IMR-90 (cell line): ENCODE results near the gene AUTS2. TPM values are rescaled to one million over a fixed set of nuclear protein-coding genes. Genes with fewer than 3 reads are reported as not detected.

Experiments used
- ATAC-seq: fragments of 200-7000 bp; cut with Tn5 transposase; 2 replicates; pipeline ENCODE4 v1.9.1; 2020; ENCODE audit warnings: low read depth, mild to moderate bottlenecking, moderate library complexity
- BruUV-seq: library from RNA; stranded (reverse); fragments of 400-500 nt; replicated peaks from 2 replicates; lab custom pipeline; 2021; lab: Mats Ljungman, UMichigan
- CTCF ChIA-PET: fragments of 300-600 bp; formaldehyde crosslinking; extraction: SDS; loops from one replicate; lab custom pipeline; 2021; ENCODE audit warnings: antibody characterized with exemption; lab: Yijun Ruan, JAX
- POLR2A ChIA-PET: fragments of 300-600 bp; sonication (Branson Sonifier 250); formaldehyde crosslinking; loops from one replicate; lab custom pipeline; 2022; ENCODE audit warnings: antibody characterized with exemption; ENCODE audit not compliant: unreplicated experiment; lab: Charles Lee
- DNase-seq: peaks from one replicate; pipeline ENCODE4 v3.0.0; 2013
- H2AFZ ChIP-seq: replicated peaks from 2 replicates; pipeline ENCODE3; 2013; ENCODE audit warnings: low read length, mild to moderate bottlenecking; ENCODE audit not compliant: poor library complexity
- H2AK5ac ChIP-seq: 2 replicates; pipeline ENCODE4 v1.6.1; 2013; ENCODE audit warnings: low read depth, low read length, inconsistent platforms
- H2AK9ac ChIP-seq: replicated peaks from 2 replicates; pipeline ENCODE3; 2013; ENCODE audit warnings: mild to moderate bottlenecking, low read depth, low read length, moderate library complexity; ENCODE audit not compliant: poor library complexity
- H2BK120ac ChIP-seq: 2 replicates; pipeline ENCODE4 v1.6.1; 2013; ENCODE audit warnings: low read depth, low read length, inconsistent platforms
- H2BK15ac ChIP-seq: 3 replicates; pipeline ENCODE4 v1.6.1; 2013; ENCODE audit warnings: low read depth, low read length, inconsistent platforms
- H2BK20ac ChIP-seq: 2 replicates; pipeline ENCODE4 v1.6.1; 2013; ENCODE audit warnings: low read depth, mild to moderate bottlenecking, inconsistent platforms, low read length, moderate library complexity
- H2BK5ac ChIP-seq: 2 replicates; pipeline ENCODE4 v1.6.1; 2013; ENCODE audit warnings: mild to moderate bottlenecking, low read depth, low read length, inconsistent platforms; ENCODE audit not compliant: poor library complexity, severe bottlenecking
- H3K14ac ChIP-seq: replicated peaks from 2 replicates; pipeline ENCODE4 v1.6.1; 2013; ENCODE audit warnings: low read depth, low read length, inconsistent platforms
- H3K18ac ChIP-seq: 2 replicates; pipeline ENCODE4 v1.6.1; 2013; ENCODE audit warnings: low read depth, low read length, control low read depth
- H3K23ac ChIP-seq: 2 replicates; pipeline ENCODE4 v1.6.1; 2013; ENCODE audit warnings: low read depth, low read length, inconsistent platforms
- H3K27ac ChIP-seq: 2 replicates; pipeline ENCODE4 v1.5.1; 2013; ENCODE audit warnings: mild to moderate bottlenecking, control low read depth, low read length; ENCODE audit not compliant: insufficient read depth
- H3K27me3 ChIP-seq: 2 replicates; pipeline ENCODE4 v1.6.1; 2013; ENCODE audit warnings: low read length; ENCODE audit not compliant: control insufficient read depth, insufficient read depth
- H3K36me3 ChIP-seq: 2 replicates; pipeline ENCODE4 v1.6.1; 2013; ENCODE audit warnings: low read length, mixed read lengths; ENCODE audit not compliant: control insufficient read depth, insufficient read depth
- H3K4ac ChIP-seq: 2 replicates; pipeline ENCODE4 v1.6.1; 2013; ENCODE audit warnings: low read depth, low read length, inconsistent platforms
- H3K4me1 ChIP-seq: 2 replicates; pipeline ENCODE4 v1.6.1; 2013; ENCODE audit warnings: low read length, mixed read lengths; ENCODE audit not compliant: control insufficient read depth, insufficient read depth
- H3K4me2 ChIP-seq: 2 replicates; pipeline ENCODE4 v1.6.1; 2013; ENCODE audit warnings: low read depth, mild to moderate bottlenecking, control low read depth, low read length, moderate library complexity
- H3K4me3 ChIP-seq: 2 replicates; pipeline ENCODE4 v1.5.1; 2013; ENCODE audit warnings: low read depth, mild to moderate bottlenecking, control low read depth, low read length, moderate library complexity; ENCODE audit not compliant: insufficient read depth
- H3K56ac ChIP-seq: 2 replicates; pipeline ENCODE4 v1.6.1; 2013; ENCODE audit warnings: low read length, inconsistent platforms; ENCODE audit not compliant: insufficient read depth; ENCODE audit errors: extremely low read depth
- H3K79me1 ChIP-seq, 2 experiments: 2 replicates each; pipeline ENCODE4 v1.6.1; 2013; ENCODE audit warnings: low read length in 2 of 2, inconsistent platforms in 1 of 2, low read depth in 1 of 2
- H3K9ac ChIP-seq: 2 replicates; pipeline ENCODE4 v1.6.1; 2013; ENCODE audit warnings: low read depth, low read length, control low read depth
- H3K9me1 ChIP-seq: 2 replicates; pipeline ENCODE4 v1.6.1; 2013; ENCODE audit warnings: low read length, inconsistent platforms; ENCODE audit not compliant: insufficient read depth
- H3K9me3 ChIP-seq: 2 replicates; pipeline ENCODE4 v1.6.1; 2013; ENCODE audit warnings: low read length; ENCODE audit not compliant: control insufficient read depth, insufficient read depth
- H4K20me1 ChIP-seq: 2 replicates; pipeline ENCODE4 v1.6.1; 2013; ENCODE audit warnings: low read length, inconsistent platforms; ENCODE audit not compliant: insufficient read depth
- H4K5ac ChIP-seq: 2 replicates; pipeline ENCODE4 v1.6.1; 2013; ENCODE audit warnings: mild to moderate bottlenecking, low read depth, low read length, control low read depth
- H4K8ac ChIP-seq, 2 experiments: 2 replicates each; pipeline ENCODE4 v1.6.1; 2013; ENCODE audit warnings: low read depth in 2 of 2, low read length in 2 of 2, control low read depth in 1 of 2, inconsistent platforms in 1 of 2
- H4K91ac ChIP-seq: 2 replicates; pipeline ENCODE4 v1.6.1; 2013; ENCODE audit warnings: low read depth, low read length, inconsistent platforms; ENCODE audit not compliant: insufficient read depth
- BHLHE40 ChIP-seq: fragments of 150-350 bp; IDR thresholded peaks from 2 replicates; pipeline ENCODE4 v1.6.1; 2016; ENCODE audit warnings: mild to moderate bottlenecking, low read depth, low read length
- CEBPB ChIP-seq: IDR thresholded peaks from 2 replicates; pipeline ENCODE4 v1.6.1; 2012; ENCODE audit warnings: low read depth, low read length, improper control_type of control experiment
- CHD1 ChIP-seq: IDR thresholded peaks from 2 replicates; pipeline ENCODE4 v1.6.1; 2012; ENCODE audit warnings: low read depth, low read length, improper control_type of control experiment
- FOS ChIP-seq: fragments of 150-350 bp; IDR thresholded peaks from 2 replicates; pipeline ENCODE4 v1.6.1; 2016; ENCODE audit warnings: low read depth, low read length
- MAFK ChIP-seq: IDR thresholded peaks from 2 replicates; pipeline ENCODE4 v1.6.1; 2012; ENCODE audit warnings: low read depth, low read length, improper control_type of control experiment
- MAZ ChIP-seq: IDR thresholded peaks from 2 replicates; pipeline ENCODE4 v1.6.1; 2012; ENCODE audit warnings: low read depth, mild to moderate bottlenecking, low read length, improper control_type of control experiment, moderate library complexity, borderline replicate concordance
- MXI1 ChIP-seq: IDR thresholded peaks from 2 replicates; pipeline ENCODE4 v1.6.1; 2012; ENCODE audit warnings: low read depth, mild to moderate bottlenecking, low read length, moderate library complexity, borderline replicate concordance
- NFE2L2 ChIP-seq: fragments of 150-350 bp; IDR thresholded peaks from 2 replicates; pipeline ENCODE4 v1.6.1; 2016; ENCODE audit warnings: low read depth, mild to moderate bottlenecking, low read length
- POLR2A ChIP-seq: IDR thresholded peaks from 2 replicates; pipeline ENCODE4 v1.6.1; 2012; ENCODE audit warnings: mild to moderate bottlenecking, low read depth, low read length
- RAD21 ChIP-seq: IDR thresholded peaks from 2 replicates; pipeline ENCODE4 v1.6.1; 2012; ENCODE audit warnings: low read length, improper control_type of control experiment
- RCOR1 ChIP-seq: IDR thresholded peaks from 2 replicates; pipeline ENCODE4 v1.6.1; 2012; ENCODE audit warnings: mild to moderate bottlenecking, low read length, improper control_type of control experiment; ENCODE audit not compliant: insufficient replicate concordance
- RFX5 ChIP-seq: IDR thresholded peaks from 2 replicates; pipeline ENCODE4 v1.8.0; 2012; ENCODE audit warnings: low read depth, mild to moderate bottlenecking, low read length, moderate library complexity
- SMC3 ChIP-seq: fragments of 150-350 bp; IDR thresholded peaks from 2 replicates; pipeline ENCODE4 v1.6.1; 2016; ENCODE audit warnings: low read depth, mild to moderate bottlenecking, antibody characterized with exemption, low read length, moderate library complexity
- WGBS, 2 experiments: methylation state at CpG; one replicate each; pipeline versions ENCODE4 v1.1.5 to v1.1.7; 2013; ENCODE audit warnings: missing lambda C conversion rate in 2 of 2; ENCODE audit not compliant: insufficient read length in 1 of 2; ENCODE audit errors: extremely low coverage in 2 of 2; 5-methylcytosine and 5-hydroxymethylcytosine counted together
- dilution Hi-C: fragments of 300-500 bp; cut with HindIII; formaldehyde crosslinking; loops from one replicate; pipeline ENCODE4 v1.14.3; 2018; ENCODE audit warnings: low sequenced_read_pairs; ENCODE audit not compliant: unreplicated experiment
- in situ Hi-C: fragments of 300-500 bp; cut with MboI; formaldehyde crosslinking; loops from 3 replicates; pipeline ENCODE4 v1.14.3; 2019; ENCODE audit warnings: low sequenced_read_pairs, inconsistent platforms, mixed read lengths
- intact Hi-C: fragments of 100-400 bp; cut with micrococcal nuclease; formaldehyde crosslinking; loops from 2 replicates; pipeline ENCODE4 v1.10.0; 2022
- polyA plus RNA-seq, 3 experiments: library from polyadenylated mRNA; depleted of rRNA; stranded (reverse); fragments of >200 nt; gene quantifications; 2 replicates each; pipeline ENCODE4 v1.2.3, GENCODE V29; 2012; ENCODE audit warnings: low replicate concordance in 1 of 3
- total RNA-seq: library from RNA; depleted of rRNA; stranded (reverse); fragments of >200 nt; gene quantifications from 2 replicates; pipeline ENCODE4 v1.2.3, GENCODE V29; 2012
- TF ChIP-seq, protein P1 (sequence below): fragments of 150-350 bp; IDR thresholded peaks from 2 replicates; pipeline ENCODE4 v1.6.1; 2017; ENCODE audit warnings: mild to moderate bottlenecking, antibody characterized with exemption, low read length, low read depth
- TF ChIP-seq, protein P2 (sequence below): conservative IDR thresholded peaks from 2 replicates; pipeline ENCODE4 v1.5.1; 2012; ENCODE audit warnings: mild to moderate bottlenecking, low read depth, low read length, improper control_type of control experiment
- TF ChIP-seq, protein P3 (sequence below): fragments of 150-350 bp; IDR thresholded peaks from 2 replicates; pipeline ENCODE4 v1.6.1; 2016; ENCODE audit warnings: low read depth, mild to moderate bottlenecking, low read length, moderate library complexity, borderline replicate concordance

The AUTS2 gene
- total and polyA plus RNA-seq, 2 of the 4 experiments (the other 2 are of a cell fraction), result 0.90 to 3.0 TPM

DNA sequence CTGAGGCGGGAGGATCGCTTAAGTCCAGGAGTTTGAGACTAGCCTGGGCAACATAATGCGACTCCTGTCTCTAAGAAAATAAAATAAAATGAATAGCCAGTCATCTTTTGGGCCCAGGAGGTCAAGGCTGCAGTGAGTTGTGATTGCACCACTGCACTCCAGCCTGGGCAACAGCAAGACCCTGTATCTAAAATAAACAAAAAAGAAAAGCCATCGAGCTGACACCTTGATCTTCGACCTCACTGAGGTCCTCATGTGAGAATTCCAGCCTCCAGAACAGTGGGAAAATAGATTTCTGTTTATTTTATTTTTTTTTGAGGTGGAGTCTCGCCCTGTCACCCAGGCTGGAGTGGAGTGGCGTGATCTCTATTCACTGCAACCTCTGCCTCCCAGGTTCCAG is 1232.2 kb downstream of the AUTS2 start:
- intact Hi-C loops, result loop anchor here (10.0 kb wide), 1 partner anchor 1434 kb away; no protein-coding TSS in a partner anchor
- no peak overlapping the region for H3K9ac ChIP-seq
- no peak overlapping the region for H3K4me3 ChIP-seq

More for the DNA sequence above, 1232.2 kb downstream of the AUTS2 start:
- CTCF ChIA-PET, result interaction anchor here (1.0 kb wide), 1 partner anchor 47 kb away, joined by 3 read pairs; no protein-coding TSS in a partner anchor
- no peak overlapping the region for H2AFZ ChIP-seq
- H3K23ac ChIP-seq, result no peak overlapping the region
- no peaks in the 10 kb centered on the region; the same call in 1 of the 2 replicates for H3K27me3 ChIP-seq
- TF ChIP-seq MAFK (no peak), POLR2A (no peak), MXI1 (no peak), BHLHE40 (no peak), RCOR1 (no peak), SMC3 (no peak), MAZ (no peak), RFX5 (no peak), NFE2L2 (no peak), CEBPB (no peak), RAD21 (no peak), FOS (no peak), CHD1 (no peak)
- TF ChIP-seq, protein P1, sequence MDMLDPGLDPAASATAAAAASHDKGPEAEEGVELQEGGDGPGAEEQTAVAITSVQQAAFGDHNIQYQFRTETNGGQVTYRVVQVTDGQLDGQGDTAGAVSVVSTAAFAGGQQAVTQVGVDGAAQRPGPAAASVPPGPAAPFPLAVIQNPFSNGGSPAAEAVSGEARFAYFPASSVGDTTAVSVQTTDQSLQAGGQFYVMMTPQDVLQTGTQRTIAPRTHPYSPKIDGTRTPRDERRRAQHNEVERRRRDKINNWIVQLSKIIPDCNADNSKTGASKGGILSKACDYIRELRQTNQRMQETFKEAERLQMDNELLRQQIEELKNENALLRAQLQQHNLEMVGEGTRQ, result no peak
- TF ChIP-seq, protein P2, sequence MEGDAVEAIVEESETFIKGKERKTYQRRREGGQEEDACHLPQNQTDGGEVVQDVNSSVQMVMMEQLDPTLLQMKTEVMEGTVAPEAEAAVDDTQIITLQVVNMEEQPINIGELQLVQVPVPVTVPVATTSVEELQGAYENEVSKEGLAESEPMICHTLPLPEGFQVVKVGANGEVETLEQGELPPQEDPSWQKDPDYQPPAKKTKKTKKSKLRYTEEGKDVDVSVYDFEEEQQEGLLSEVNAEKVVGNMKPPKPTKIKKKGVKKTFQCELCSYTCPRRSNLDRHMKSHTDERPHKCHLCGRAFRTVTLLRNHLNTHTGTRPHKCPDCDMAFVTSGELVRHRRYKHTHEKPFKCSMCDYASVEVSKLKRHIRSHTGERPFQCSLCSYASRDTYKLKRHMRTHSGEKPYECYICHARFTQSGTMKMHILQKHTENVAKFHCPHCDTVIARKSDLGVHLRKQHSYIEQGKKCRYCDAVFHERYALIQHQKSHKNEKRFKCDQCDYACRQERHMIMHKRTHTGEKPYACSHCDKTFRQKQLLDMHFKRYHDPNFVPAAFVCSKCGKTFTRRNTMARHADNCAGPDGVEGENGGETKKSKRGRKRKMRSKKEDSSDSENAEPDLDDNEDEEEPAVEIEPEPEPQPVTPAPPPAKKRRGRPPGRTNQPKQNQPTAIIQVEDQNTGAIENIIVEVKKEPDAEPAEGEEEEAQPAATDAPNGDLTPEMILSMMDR, result no peak
- TF ChIP-seq, protein P3, sequence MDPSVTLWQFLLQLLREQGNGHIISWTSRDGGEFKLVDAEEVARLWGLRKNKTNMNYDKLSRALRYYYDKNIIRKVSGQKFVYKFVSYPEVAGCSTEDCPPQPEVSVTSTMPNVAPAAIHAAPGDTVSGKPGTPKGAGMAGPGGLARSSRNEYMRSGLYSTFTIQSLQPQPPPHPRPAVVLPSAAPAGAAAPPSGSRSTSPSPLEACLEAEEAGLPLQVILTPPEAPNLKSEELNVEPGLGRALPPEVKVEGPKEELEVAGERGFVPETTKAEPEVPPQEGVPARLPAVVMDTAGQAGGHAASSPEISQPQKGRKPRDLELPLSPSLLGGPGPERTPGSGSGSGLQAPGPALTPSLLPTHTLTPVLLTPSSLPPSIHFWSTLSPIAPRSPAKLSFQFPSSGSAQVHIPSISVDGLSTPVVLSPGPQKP, result no peak
- no peak for DNase-seq
- H4K5ac ChIP-seq, result no peak overlapping the region
- dilution Hi-C loops, result no loop called here
- H3K18ac ChIP-seq, result no peak overlapping the region
- H2BK120ac ChIP-seq, result no peak overlapping the region
- H4K20me1 ChIP-seq, result no peaks in the 10 kb centered on the region
- H3K4me1 ChIP-seq, result no peaks in the 10 kb centered on the region
- H4K91ac ChIP-seq, result no peak overlapping the region
- no TSS peak for BruUV-seq
- no peak for ATAC-seq
- POLR2A ChIA-PET, result no interaction called here
- no peak overlapping the region for H3K14ac ChIP-seq
- H4K8ac ChIP-seq, result no peak overlapping the region
- H3K36me3 ChIP-seq, result no peaks in the 10 kb centered on the region
- no CpG with 5 or more reads among the region's 7 CpGs for WGBS, 2 experiments
- no peak overlapping the region for H2BK15ac ChIP-seq
- H3K4ac ChIP-seq, result no peak overlapping the region
- H3K56ac ChIP-seq, result no peak overlapping the region
- H3K9me1 ChIP-seq, result no peaks in the 10 kb centered on the region
- no peak overlapping the region for H2BK5ac ChIP-seq
- in situ Hi-C loops, result loop anchor here (25.0 kb wide), 1 partner anchor 907 kb away; no protein-coding TSS in a partner anchor
- no peak overlapping the region for H2AK9ac ChIP-seq
- H3K4me2 ChIP-seq, result no peak overlapping the region
- H2AK5ac ChIP-seq, result no peak overlapping the region
- H3K9me3 ChIP-seq, result no peaks in the 10 kb centered on the region
- H3K79me1 ChIP-seq, result no peaks in the 10 kb centered on the region
- H3K27ac ChIP-seq, result no peak overlapping the region
- H2BK20ac ChIP-seq, result no peak overlapping the region
